CD4-positive, alpha-beta T cell (primary cell): Measurements from ENCODE around the gene SLC2A5. TPM values are rescaled to one million over a fixed set of nuclear protein-coding genes. Genes with fewer than 3 reads are reported as not detected.

Experiments
- ATAC-seq: fragments of 200-7000 bp; cut with Tn5 transposase; one replicate; pipeline ENCODE4 v1.10.0; 2022; ENCODE audit warnings: mild to moderate bottlenecking; ENCODE audit not compliant: poor library complexity
- CTCF ChIA-PET: fragments of 350-600 bp; sonication (Branson Sonifier 250); formaldehyde crosslinking; loops from one replicate; lab custom pipeline; 2021; ENCODE audit warnings: antibody characterized with exemption, inconsistent platforms; lab: Charles Lee
- POLR2A ChIA-PET: fragments of 350-600 bp; sonication (Branson Sonifier 250); formaldehyde crosslinking; loops from one replicate; lab custom pipeline; 2021; ENCODE audit warnings: antibody characterized with exemption, inconsistent platforms; lab: Charles Lee
- DNase-seq, 14 experiments: peaks; one replicate each; pipeline ENCODE4 v3.0.0-alpha.2; 2013 to 2020; ENCODE audit warnings: mixed read lengths in 2 of 14
- H3K27ac ChIP-seq, 2 donors: one replicate each; pipeline versions ENCODE4 v1.5.1 to v1.7.0; 2013; ENCODE audit warnings: low read length in 2 of 2, low read depth in 1 of 2, mild to moderate bottlenecking in 1 of 2
- H3K27me3 ChIP-seq, 2 experiments: 1 replicate in 1 of 2; 2 replicates in 1 of 2; pipeline versions ENCODE4 v1.6.1 to v1.7.0; 2013; ENCODE audit warnings: low read length in 2 of 2, control low read depth in 1 of 2, mild to moderate bottlenecking in 1 of 2, moderate library complexity in 1 of 2; ENCODE audit not compliant: insufficient read depth in 2 of 2, control insufficient read depth in 1 of 2
- H3K36me3 ChIP-seq: one replicate; pipeline ENCODE4 v1.6.1; 2013; ENCODE audit warnings: low read length, control low read depth; ENCODE audit not compliant: insufficient read depth
- H3K4me1 ChIP-seq: one replicate; pipeline ENCODE4 v1.6.1; 2013; ENCODE audit warnings: low read length, control low read depth; ENCODE audit not compliant: insufficient read depth
- H3K4me3 ChIP-seq: one replicate; pipeline ENCODE4 v1.5.1; 2013; ENCODE audit warnings: mild to moderate bottlenecking, low read length, moderate library complexity
- H3K9me3 ChIP-seq, 2 experiments: 1 replicate in 1 of 2; 2 replicates in 1 of 2; pipeline versions ENCODE4 v1.6.1 to v1.7.0; 2013; ENCODE audit warnings: low read length in 2 of 2, mild to moderate bottlenecking in 2 of 2, control low read depth in 1 of 2, moderate library complexity in 1 of 2; ENCODE audit not compliant: control insufficient read depth in 1 of 2, insufficient read depth in 1 of 2
- H3K27ac Mint-ChIP-seq: one replicate; pipeline ENCODE4 v1.8.0; 2020; ENCODE audit warnings: mixed read lengths
- H3K27me3 Mint-ChIP-seq: one replicate; pipeline ENCODE4 v1.8.0; 2021; ENCODE audit warnings: mixed read lengths
- H3K36me3 Mint-ChIP-seq: one replicate; pipeline ENCODE4 v1.8.0; 2021; ENCODE audit warnings: low read depth, mixed read lengths
- H3K4me1 Mint-ChIP-seq: one replicate; pipeline ENCODE4 v1.8.0; 2021; ENCODE audit warnings: low read depth, mixed read lengths
- H3K4me3 Mint-ChIP-seq: one replicate; pipeline ENCODE4 v1.8.0; 2020; ENCODE audit warnings: mild to moderate bottlenecking, mixed read lengths
- H3K9me3 Mint-ChIP-seq: one replicate; pipeline ENCODE4 v1.8.0; 2020; ENCODE audit warnings: mixed read lengths
- CTCF ChIP-seq: fragments of 200-600 bp; IDR thresholded peaks from one replicate; pipeline ENCODE4 v1.8.0; 2022; ENCODE audit warnings: antibody characterized with exemption, mild to moderate bottlenecking
- intact Hi-C, 2 experiments: fragments of 100-400 bp; cut with DNase I in 1 of 2; cut with micrococcal nuclease in 1 of 2; formaldehyde crosslinking; loops; one replicate each; pipeline versions ENCODE4 v1.15.1 to v1.9.0; 2023 to 2025; cut with DNase I, micrococcal nuclease
- total RNA-seq, 174 experiments: library from RNA in 2 of 174; stranded (reverse) in 2 of 174; gene quantifications; one replicate each; pipeline ENCODE4 v1.2.3 and lab custom pipeline; 2021 to 2026

The SLC2A5 gene
- total RNA-seq, 2 experiments from 2014 or later, result not detected

GRCh38 chr1:8985915-8986813 is 83.3 kb downstream of the SLC2A5 start:
- peak overlapping the region; percentile 10 for H3K4me3 ChIP-seq
- no peak for DNase-seq
- ATAC-seq, result no peak
- no peak overlapping the region for H3K27ac ChIP-seq
- no peaks in the 10 kb centered on the region for H3K27me3 ChIP-seq
- no peaks in the 10 kb centered on the region for H3K36me3 ChIP-seq
- Mint-ChIP-seq H3K27ac (no peak overlapping the region), H3K27me3 (no peaks in the 10 kb centered on the region), H3K9me3 (no peaks in the 10 kb centered on the region), H3K36me3 (no peaks in the 10 kb centered on the region), H3K4me3 (no peak overlapping the region), H3K4me1 (peaks cover 15% of the 10 kb centered on the region)
- intact Hi-C loops, result no loop called here
- H3K4me1 ChIP-seq, result peaks cover 21% of the 10 kb centered on the region
- TF ChIP-seq CTCF, result no peak
- CTCF ChIA-PET, result interaction anchor here (0.5 to 4.0 kb wide), 6 partner anchors 23 to 127 kb away, joined by 3 to 34 read pairs (median 4); no protein-coding TSS in a partner anchor
- POLR2A ChIA-PET, result interaction anchor here (1.1 to 2.4 kb wide), 4 partner anchors 16 to 108 kb away, joined by 3 to 8 read pairs (median 5); partner anchors contain the start of gene ENO1
- H3K9me3 ChIP-seq, result no peaks in the 10 kb centered on the region

Other genes starting within 250 kb of the SLC2A5 start
- 100 to 1,000 TPM; 120 to 129 TPM for gene ENO1, start 190.9 kb downstream of the SLC2A5 start, total RNA-seq
- gene CA6, start 123.8 kb downstream of the SLC2A5 start, total RNA-seq, result under 1 TPM in 1 of 2 experiments, not detected in 1; 0.20 TPM
- gene SLC2A7, start 43.2 kb downstream of the SLC2A5 start, total RNA-seq, result not detected
- 1 to 10 TPM; 2.1 to 5.1 TPM for gene GPR157, start 59.5 kb upstream of the SLC2A5 start, total RNA-seq
- 10 to 100 TPM; 13.6 to 13.9 TPM for gene H6PD, start 165.1 kb upstream of the SLC2A5 start, total RNA-seq
- 1 to 10 TPM; 1.9 to 2.3 TPM for gene SPSB1, start 223.3 kb upstream of the SLC2A5 start, total RNA-seq